A673 (cell line): ENCODE results near the gene CD1E.

Experiments used
- EZH2 ChIP-seq: fragments of 200-600 bp; sonication (generic); IDR thresholded peaks from 2 replicates; pipeline ENCODE4 v1.6.1; 2017; ENCODE audit warnings: borderline replicate concordance, low read depth, mild to moderate bottlenecking, mixed read lengths, antibody characterized with exemption, low read length; ENCODE audit not compliant: poor library complexity, severe bottlenecking
- TF ChIP-seq, protein P1 (sequence below): fragments of 300-800, 200-600 bp; sonication (generic); conservative IDR thresholded peaks from 2 replicates; pipeline ENCODE4 v1.5.1; 2017; ENCODE audit warnings: low read depth, mild to moderate bottlenecking, antibody characterized with exemption, low read length, moderate library complexity, mixed read lengths

DNA sequence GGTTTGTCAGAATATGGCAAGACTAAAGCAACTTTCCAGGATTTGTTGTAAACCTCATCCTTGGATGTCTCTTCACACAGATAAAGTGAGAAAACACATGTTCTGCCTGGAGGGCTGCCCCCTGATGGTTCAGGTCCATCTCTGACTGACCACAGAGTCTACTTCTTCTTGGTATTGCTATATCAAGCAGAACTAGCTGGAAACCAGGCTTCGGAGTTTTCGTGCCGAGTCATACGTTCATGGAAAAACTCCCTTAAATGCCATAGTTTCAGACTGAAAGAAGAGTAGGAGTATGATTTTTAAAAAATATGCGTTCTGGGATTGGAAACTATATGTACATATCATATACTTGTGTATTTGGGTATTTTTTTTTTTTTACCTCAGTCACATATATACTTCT lies 39.8 kb downstream of the CD1E start:
- TF ChIP-seq, protein P1, sequence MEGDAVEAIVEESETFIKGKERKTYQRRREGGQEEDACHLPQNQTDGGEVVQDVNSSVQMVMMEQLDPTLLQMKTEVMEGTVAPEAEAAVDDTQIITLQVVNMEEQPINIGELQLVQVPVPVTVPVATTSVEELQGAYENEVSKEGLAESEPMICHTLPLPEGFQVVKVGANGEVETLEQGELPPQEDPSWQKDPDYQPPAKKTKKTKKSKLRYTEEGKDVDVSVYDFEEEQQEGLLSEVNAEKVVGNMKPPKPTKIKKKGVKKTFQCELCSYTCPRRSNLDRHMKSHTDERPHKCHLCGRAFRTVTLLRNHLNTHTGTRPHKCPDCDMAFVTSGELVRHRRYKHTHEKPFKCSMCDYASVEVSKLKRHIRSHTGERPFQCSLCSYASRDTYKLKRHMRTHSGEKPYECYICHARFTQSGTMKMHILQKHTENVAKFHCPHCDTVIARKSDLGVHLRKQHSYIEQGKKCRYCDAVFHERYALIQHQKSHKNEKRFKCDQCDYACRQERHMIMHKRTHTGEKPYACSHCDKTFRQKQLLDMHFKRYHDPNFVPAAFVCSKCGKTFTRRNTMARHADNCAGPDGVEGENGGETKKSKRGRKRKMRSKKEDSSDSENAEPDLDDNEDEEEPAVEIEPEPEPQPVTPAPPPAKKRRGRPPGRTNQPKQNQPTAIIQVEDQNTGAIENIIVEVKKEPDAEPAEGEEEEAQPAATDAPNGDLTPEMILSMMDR: no peak
- TF ChIP-seq EZH2: no peak
